Thyroid gland (tissue), 4 donors: Measurements from ENCODE around the gene LIF.

ENCODE experiments used
- CTCF ChIP-seq, 6 experiments: fragments of 200-600 bp in 3 of 6; fragments of 450-650 bp in 3 of 6; sonication (generic) in 3 of 6; IDR thresholded peaks; one replicate each; pipeline ENCODE4 v1.5.1; 2016 to 2019; ENCODE audit warnings: antibody characterized with exemption in 6 of 6, mild to moderate bottlenecking in 2 of 6, inconsistent platforms in 1 of 6, moderate library complexity in 1 of 6
- POLR2A ChIP-seq, 2 donors: fragments of 450-650 bp; IDR thresholded peaks; one replicate each; pipeline ENCODE4 v1.6.1; 2017; ENCODE audit warnings: antibody characterized with exemption in 2 of 2, mild to moderate bottlenecking in 2 of 2, moderate library complexity in 1 of 2

GRCh38 chr22:30234786-30235470, 11.6 kb downstream of the LIF start:
- TF ChIP-seq POLR2A (IDR thresholded peaks at IDR 0.05) (no peak), CTCF (IDR thresholded peaks at IDR 0.05) (no peak)
